ENCODE measurements around the gene RAB22A.

DNA sequence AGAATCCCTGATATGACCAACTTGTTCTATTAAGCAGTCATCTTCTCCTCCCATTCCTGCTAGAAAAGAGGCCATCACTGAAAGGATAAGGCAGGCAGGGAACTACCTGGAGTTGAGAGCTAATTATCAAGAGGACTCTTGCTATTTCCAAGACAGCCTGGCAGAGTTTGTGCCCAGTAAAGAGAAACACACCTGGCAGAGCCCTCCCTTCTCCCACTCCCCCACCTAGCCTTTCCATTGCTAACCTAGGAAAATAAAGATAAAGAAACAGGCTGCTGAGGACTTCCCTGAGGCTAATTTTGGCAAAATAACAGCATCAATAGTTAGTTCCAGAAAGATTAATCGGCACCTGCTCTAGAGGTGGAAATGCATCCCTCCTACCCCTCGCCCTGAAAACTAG lies 20.4 kb upstream of the RAB22A start:
- TF ChIP-seq, protein P1, sequence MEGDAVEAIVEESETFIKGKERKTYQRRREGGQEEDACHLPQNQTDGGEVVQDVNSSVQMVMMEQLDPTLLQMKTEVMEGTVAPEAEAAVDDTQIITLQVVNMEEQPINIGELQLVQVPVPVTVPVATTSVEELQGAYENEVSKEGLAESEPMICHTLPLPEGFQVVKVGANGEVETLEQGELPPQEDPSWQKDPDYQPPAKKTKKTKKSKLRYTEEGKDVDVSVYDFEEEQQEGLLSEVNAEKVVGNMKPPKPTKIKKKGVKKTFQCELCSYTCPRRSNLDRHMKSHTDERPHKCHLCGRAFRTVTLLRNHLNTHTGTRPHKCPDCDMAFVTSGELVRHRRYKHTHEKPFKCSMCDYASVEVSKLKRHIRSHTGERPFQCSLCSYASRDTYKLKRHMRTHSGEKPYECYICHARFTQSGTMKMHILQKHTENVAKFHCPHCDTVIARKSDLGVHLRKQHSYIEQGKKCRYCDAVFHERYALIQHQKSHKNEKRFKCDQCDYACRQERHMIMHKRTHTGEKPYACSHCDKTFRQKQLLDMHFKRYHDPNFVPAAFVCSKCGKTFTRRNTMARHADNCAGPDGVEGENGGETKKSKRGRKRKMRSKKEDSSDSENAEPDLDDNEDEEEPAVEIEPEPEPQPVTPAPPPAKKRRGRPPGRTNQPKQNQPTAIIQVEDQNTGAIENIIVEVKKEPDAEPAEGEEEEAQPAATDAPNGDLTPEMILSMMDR (IDR thresholded peaks at IDR 0.05; ENCODE audit: low read depth, low read length) = no peak
- no peak for TF ChIP-seq POLR2A (IDR thresholded peaks at IDR 0.05; ENCODE audit: extremely low read depth, insufficient read length)
- no peak for TF ChIP-seq MYC (IDR thresholded peaks at IDR 0.05; ENCODE audit: low read depth, low read length)
